Gastroesophageal sphincter (tissue), 4 donors: ENCODE results near the gene NTSR1. TPM values are rescaled to one million over a fixed set of nuclear protein-coding genes. Genes with fewer than 3 reads are reported as not detected.
A peak's percentile ranks its signal among the peaks of the same experiment; 100 is the strongest.

Experiments
- ATAC-seq: fragments of 150-250 bp; one replicate; pipeline ENCODE4 v1.9.1; 2016; ENCODE audit warnings: mild to moderate bottlenecking, moderate library complexity
- H3K27ac ChIP-seq, 4 donors: fragments of 200-600 bp; sonication (generic) in 3 of 4; 1 replicate in 3 of 4; 2 replicates in 1 of 4; pipeline ENCODE4 v1.5.1; 2016 to 2019
- H3K27me3 ChIP-seq: fragments of 200-600 bp; sonication (generic); one replicate; pipeline ENCODE4 v1.5.1; 2019
- H3K36me3 ChIP-seq, 2 donors: fragments of 200-600 bp; sonication (generic); one replicate each; pipeline ENCODE4 v1.5.1; 2019; ENCODE audit warnings: control low read depth in 1 of 2
- H3K4me1 ChIP-seq, 3 donors: fragments of 200-600 bp; sonication (generic); 1 replicate in 2 of 3; 2 replicates in 1 of 3; pipeline ENCODE4 v1.5.1; 2016 to 2019; ENCODE audit warnings: control low read depth in 2 of 3
- H3K4me3 ChIP-seq, 2 donors: fragments of 200-600 bp; sonication (generic); one replicate each; pipeline ENCODE4 v1.5.1; 2019; ENCODE audit warnings: mild to moderate bottlenecking in 1 of 2, moderate library complexity in 1 of 2
- H3K9me3 ChIP-seq, 3 donors: fragments of 200-600 bp; sonication (generic); one replicate each; pipeline ENCODE4 v1.5.1; 2017 to 2019; ENCODE audit warnings: control low read depth in 2 of 3
- CTCF ChIP-seq, 4 experiments: fragments of 200-600 bp in 2 of 4; fragments of 450-650 bp in 2 of 4; sonication (generic) in 1 of 4; IDR thresholded peaks; one replicate each; pipeline ENCODE4 v1.5.1; 2017 to 2019; ENCODE audit warnings: antibody characterized with exemption in 4 of 4, mild to moderate bottlenecking in 2 of 4, moderate library complexity in 2 of 4
- EP300 ChIP-seq: sonication (generic); formaldehyde crosslinking; IDR thresholded peaks from one replicate; pipeline ENCODE4 v1.6.1; 2017; ENCODE audit warnings: antibody characterized with exemption, mild to moderate bottlenecking
- POLR2A ChIP-seq, 2 donors: fragments of 450-650 bp; IDR thresholded peaks; one replicate each; pipeline ENCODE4 v1.6.1; 2017; ENCODE audit warnings: antibody characterized with exemption in 2 of 2, mild to moderate bottlenecking in 2 of 2, moderate library complexity in 1 of 2
- POLR2AphosphoS5 ChIP-seq: sonication (generic); formaldehyde crosslinking; IDR thresholded peaks from one replicate; pipeline ENCODE4 v1.6.1; 2017; ENCODE audit warnings: antibody characterized with exemption
- WGBS, 2 donors: methylation state at CpG; one replicate each; pipeline ENCODE4 v1.1.5; 2018; ENCODE audit warnings: low coverage in 1 of 2; 5-methylcytosine and 5-hydroxymethylcytosine counted together
- total RNA-seq, 4 donors: library from RNA; depleted of rRNA; stranded (reverse); fragments of >200 nt; gene quantifications; one replicate each; pipeline ENCODE4 v1.1.0, GENCODE V29; 2016

The NTSR1 gene
- total RNA-seq, 4 donors from 2014 or later, result 0.13 to 0.85 (median 0.19) TPM

DNA sequence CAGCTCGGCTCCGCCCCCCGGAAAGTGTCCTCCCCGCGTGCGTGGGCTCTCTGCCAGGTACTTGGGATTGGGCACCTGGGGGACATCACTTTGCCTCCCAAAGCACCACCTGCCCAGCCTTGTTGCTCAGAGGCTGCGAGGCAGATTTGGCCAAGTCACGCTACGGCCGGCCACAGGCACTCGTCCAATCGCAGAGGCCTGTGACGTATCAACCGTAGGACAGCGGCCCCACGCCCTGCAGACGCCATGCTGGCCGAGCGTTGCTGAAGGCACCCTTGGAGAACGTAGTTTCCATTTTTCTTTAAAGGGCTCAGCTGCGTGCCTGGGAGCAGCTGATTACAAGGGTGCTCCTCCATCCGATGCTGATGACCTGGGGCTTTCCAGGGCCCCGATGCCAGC is 3.1 kb downstream of the NTSR1 start:
- Histone ChIP-seq H3K36me3 (no peaks in the 10 kb centered on the region), H3K4me1 (peaks cover 0 to 47% (median 0%) of the 10 kb centered on the region in 3 donors), H3K4me3 (no peak overlapping the region), H3K27me3 (peaks cover 55% of the 10 kb centered on the region), H3K9me3 (no peaks in the 10 kb centered on the region), H3K27ac (no peak overlapping the region)
- no CpG with 5 or more reads among the region's 23 CpGs for WGBS, 2 donors
- no peak for ATAC-seq
- TF ChIP-seq CTCF (IDR thresholded peaks at IDR 0.05) (no peak), POLR2AphosphoS5 (no peak), EP300 (no peak), POLR2A (IDR thresholded peaks at IDR 0.05) (no peak)

DNA sequence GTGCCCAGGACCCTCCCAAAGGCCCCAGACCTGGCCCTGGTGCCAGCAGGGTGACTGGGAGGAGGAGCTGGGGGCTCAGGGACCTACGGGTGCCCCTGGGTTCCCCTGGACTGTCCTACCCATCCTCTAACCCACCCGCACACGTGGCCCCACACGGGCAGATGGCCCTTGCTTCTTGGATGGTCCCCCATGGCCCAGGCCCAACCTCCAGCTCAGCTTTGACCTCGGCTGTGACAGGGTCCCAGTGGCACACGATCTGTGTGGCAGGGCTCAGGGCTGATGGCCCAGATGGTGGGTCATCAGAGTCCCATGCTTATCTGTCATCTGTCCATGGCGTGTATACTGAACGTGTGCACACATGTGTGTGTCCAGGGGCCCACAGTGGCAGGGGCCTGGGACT is 4.0 kb downstream of the NTSR1 start:
- Histone ChIP-seq H3K27ac (no peak overlapping the region), H3K36me3 (no peaks in the 10 kb centered on the region), H3K4me3 (no peak overlapping the region), H3K27me3 (peaks cover 57% of the 10 kb centered on the region), H3K4me1 (peaks cover 0 to 47% (median 0%) of the 10 kb centered on the region in 3 donors), H3K9me3 (no peaks in the 10 kb centered on the region)
- TF ChIP-seq POLR2A (IDR thresholded peaks at IDR 0.05) (no peak), EP300 (no peak), POLR2AphosphoS5 (no peak), CTCF (IDR thresholded peaks at IDR 0.05) (no peak)
- no CpG with 5 or more reads among the region's 8 CpGs for WGBS, 2 donors
- no peak for ATAC-seq

GRCh38 chr20:62714006-62714405 is 5.4 kb downstream of the NTSR1 start:
- 60 to 83% methylated on average over 2 to 3 of the region's 10 CpGs for WGBS, 2 donors
- peaks cover 55% of the 10 kb centered on the region for H3K27me3 ChIP-seq
- no peak for ATAC-seq
- H3K27ac ChIP-seq, result peak overlapping the region in 1 of 4 donors; percentile 51
- no peak overlapping the region for H3K4me3 ChIP-seq
- H3K4me1 ChIP-seq, result peaks cover 0 to 37% (median 0%) of the 10 kb centered on the region in 3 donors
- no peaks in the 10 kb centered on the region for H3K36me3 ChIP-seq
- TF ChIP-seq CTCF (IDR thresholded peaks at IDR 0.05), result no peak
- TF ChIP-seq POLR2AphosphoS5, result no peak
- TF ChIP-seq POLR2A (IDR thresholded peaks at IDR 0.05), result no peak
- no peak for TF ChIP-seq EP300
- no peaks in the 10 kb centered on the region for H3K9me3 ChIP-seq

DNA sequence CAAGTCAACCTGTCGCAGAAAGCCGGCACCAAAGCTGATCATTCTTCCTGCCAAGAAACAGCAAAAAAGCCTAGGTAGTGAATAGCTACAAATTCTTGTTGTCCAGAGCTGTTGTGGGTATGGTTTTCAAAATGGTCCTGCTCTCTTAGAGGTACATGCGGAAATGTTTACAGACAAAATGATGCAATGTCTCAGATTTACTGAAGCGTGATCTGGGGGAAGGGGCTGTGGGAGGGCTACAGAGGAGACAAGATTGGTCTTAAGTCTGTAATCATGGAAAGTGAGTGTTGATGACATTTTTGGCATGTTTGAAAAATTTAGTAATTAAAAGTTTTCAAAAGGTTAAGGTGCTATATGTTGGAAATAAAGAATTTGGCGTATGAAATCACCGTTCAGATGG is 6.2 kb downstream of the NTSR1 start:
- no peak overlapping the region for H3K27ac ChIP-seq
- WGBS, 2 donors, result 76 to 80% methylated on average over 3 to 6 of the region's 6 CpGs

More for the DNA sequence above, 6.2 kb downstream of the NTSR1 start:
- Histone ChIP-seq H3K27me3 (peaks cover 52% of the 10 kb centered on the region), H3K4me1 (peaks cover 0 to 33% (median 0%) of the 10 kb centered on the region in 3 donors), H3K36me3 (no peaks in the 10 kb centered on the region), H3K9me3 (no peaks in the 10 kb centered on the region), H3K4me3 (no peak overlapping the region)
- no peak for ATAC-seq
- TF ChIP-seq CTCF (IDR thresholded peaks at IDR 0.05), result no peak
- no peak for TF ChIP-seq POLR2A (IDR thresholded peaks at IDR 0.05)
- no peak for TF ChIP-seq POLR2AphosphoS5
- no peak for TF ChIP-seq EP300
